OCI-LY7 (cell line): ENCODE results near the gene DCAF11. TPM values are rescaled to one million over a fixed set of nuclear protein-coding genes. Genes with fewer than 3 reads are reported as not detected.

Experiments
- BruUV-seq: library from RNA; stranded (reverse); fragments of 400-500 nt; replicated peaks from 2 replicates; lab custom pipeline; 2021; lab: Mats Ljungman, UMichigan
- CTCF ChIA-PET: fragments of 300-600 bp; sonication (Branson Sonifier 250); formaldehyde crosslinking; loops from one replicate; lab custom pipeline; 2022; ENCODE audit warnings: antibody characterized with exemption; ENCODE audit not compliant: unreplicated experiment; lab: Charles Lee
- POLR2A ChIA-PET: fragments of 300-600 bp; sonication (Branson Sonifier 250); formaldehyde crosslinking; loops from one replicate; lab custom pipeline; 2022; ENCODE audit warnings: antibody characterized with exemption; lab: Charles Lee
- DNase-seq: peaks from one replicate; pipeline ENCODE4 v3.0.0-alpha.2; 2015; ENCODE audit warnings: low spot score
- H2AFZ ChIP-seq: fragments of 200-600 bp; sonication (generic), shearing (Covaris generic); 2 replicates; pipeline ENCODE4 v1.6.1; 2014; ENCODE audit warnings: mild to moderate bottlenecking, antibody characterized with exemption, low read length, moderate library complexity
- H3K27ac ChIP-seq: fragments of 200-600 bp; sonication (generic); 2 replicates; pipeline ENCODE4 v1.5.1; 2014; ENCODE audit warnings: mixed run types, low read depth, mild to moderate bottlenecking, moderate library complexity, low read length, inconsistent platforms; ENCODE audit not compliant: poor library complexity, severe bottlenecking
- H3K36me3 ChIP-seq: fragments of 200-600 bp; sonication (generic); 2 replicates; pipeline ENCODE4 v1.6.1; 2014; ENCODE audit warnings: mild to moderate bottlenecking, antibody characterized with exemption, low read length, moderate library complexity, mixed read lengths; ENCODE audit not compliant: insufficient read depth
- H3K4me1 ChIP-seq: fragments of 200-600 bp; sonication (generic); 2 replicates; pipeline ENCODE4 v1.5.1; 2014; ENCODE audit warnings: mild to moderate bottlenecking, low read length; ENCODE audit not compliant: insufficient read depth, poor library complexity, severe bottlenecking
- H3K4me2 ChIP-seq: fragments of 200-600 bp; sonication (generic); 2 replicates; pipeline ENCODE4 v1.6.1; 2014; ENCODE audit warnings: mild to moderate bottlenecking, low read length
- H3K4me3 ChIP-seq: fragments of 200-600 bp; sonication (generic); 2 replicates; pipeline ENCODE4 v1.5.1; 2014; ENCODE audit warnings: mild to moderate bottlenecking, low read depth, low read length; ENCODE audit not compliant: poor library complexity, severe bottlenecking
- H3K79me2 ChIP-seq: fragments of 200-600 bp; sonication (generic); 2 replicates; pipeline ENCODE4 v1.6.1; 2016; ENCODE audit warnings: low read depth, mild to moderate bottlenecking, low read length, moderate library complexity, mixed read lengths; ENCODE audit not compliant: insufficient read depth
- H3K9me2 ChIP-seq: fragments of 200-600 bp; sonication (generic); 2 replicates; pipeline ENCODE4 v1.6.1; 2016; ENCODE audit warnings: mild to moderate bottlenecking, low read length, mixed read lengths; ENCODE audit not compliant: insufficient read depth
- H3K9me3 ChIP-seq: fragments of 200-600 bp; sonication (generic); 2 replicates; pipeline ENCODE4 v1.6.1; 2014; ENCODE audit warnings: mild to moderate bottlenecking, mixed run types, low read length, mixed read lengths
- H4K20me1 ChIP-seq: fragments of 200-600 bp; sonication (generic); 2 replicates; pipeline ENCODE4 v1.6.1; 2014; ENCODE audit warnings: mild to moderate bottlenecking, antibody characterized with exemption, low read length, moderate library complexity, mixed read lengths; ENCODE audit not compliant: insufficient read depth
- CTCF ChIP-seq: fragments of 200-600 bp; sonication (generic); conservative IDR thresholded peaks from 2 replicates; pipeline ENCODE4 v1.5.1; 2014; ENCODE audit warnings: mild to moderate bottlenecking, antibody characterized with exemption, low read length, moderate library complexity, mixed read lengths
- EZH2phosphoT487 ChIP-seq: fragments of 200-600 bp; sonication (generic); IDR thresholded peaks from 2 replicates; pipeline ENCODE4 v1.6.1; 2018; ENCODE audit warnings: low read depth, borderline replicate concordance, mild to moderate bottlenecking, mixed run types, antibody characterized with exemption, low read length, moderate library complexity, mixed read lengths
- intact Hi-C: fragments of 100-400 bp; cut with micrococcal nuclease; formaldehyde crosslinking; loops from one replicate; pipeline ENCODE4 v1.10.0; 2022; ENCODE audit not compliant: unreplicated experiment
- total RNA-seq, 2 experiments: library from RNA; depleted of rRNA in 1 of 2; stranded (reverse); fragments of >200 nt in 1 of 2; shearing (Covaris generic) in 1 of 2; gene quantifications; 2 replicates each; pipeline ENCODE4 v1.2.3, GENCODE V29; 2014 to 2022

Gene DCAF11
- total RNA-seq, 2 experiments from 2014 or later, result 63.6 to 75.5 TPM

- Histone ChIP-seq H3K36me3 (no peaks in the 10 kb centered on the region), H2AFZ (peak overlapping the region; percentile 7; the same call in 1 of the 2 replicates), H3K79me2 (no peaks in the 10 kb centered on the region), H3K4me1 (peaks cover 24% of the 10 kb centered on the region), H3K4me3 (no peak overlapping the region), H3K9me2 (no peaks in the 10 kb centered on the region), H4K20me1 (no peaks in the 10 kb centered on the region), H3K4me2 (peak overlapping the region; percentile 33; the same call in 1 of the 2 replicates), H3K9me3 (no peaks in the 10 kb centered on the region), H3K27ac (no peak overlapping the region)
- POLR2A ChIA-PET, result interaction anchor here (0.7 kb wide), 1 partner anchor 224 kb away, joined by 3 read pairs; the partner anchor contains the start of genes DHRS1 and NOP9
- no peak for TF ChIP-seq CTCF
- no peak for TF ChIP-seq EZH2phosphoT487
- BruUV-seq, result no TSS peak
- intact Hi-C loops, result no loop called here
- CTCF ChIA-PET, result interaction anchor here (0.5 to 0.6 kb wide), 2 partner anchors 8 to 145 kb away, joined by 3 read pairs; no protein-coding TSS in a partner anchor
- peak; percentile 26 for DNase-seq
Measured at GRCh38 chr14:24075485-24076301, 38.9 kb upstream of the DCAF11 start.

- no peaks in the 10 kb centered on the region for H4K20me1 ChIP-seq
- no peaks in the 10 kb centered on the region for H3K9me3 ChIP-seq
- H3K36me3 ChIP-seq, result no peaks in the 10 kb centered on the region
- TF ChIP-seq CTCF, result no peak
- no peak for TF ChIP-seq EZH2phosphoT487
- no peak overlapping the region for H3K27ac ChIP-seq
- no peak overlapping the region for H2AFZ ChIP-seq
- no TSS peak for BruUV-seq
- ChIA-PET POLR2A (no interaction called here), CTCF (no interaction called here)
- no peaks in the 10 kb centered on the region for H3K79me2 ChIP-seq
- no peak overlapping the region for H3K4me3 ChIP-seq
- intact Hi-C loops, result no loop called here
- H3K4me1 ChIP-seq, result peaks cover 26% of the 10 kb centered on the region
- no peak for DNase-seq
- no peaks in the 10 kb centered on the region for H3K9me2 ChIP-seq
- no peak overlapping the region for H3K4me2 ChIP-seq
Measured at GRCh38 chr14:24076302-24076601, 38.3 kb upstream of the DCAF11 start.

GRCh38 chr14:24077086-24077485 is 37.5 kb upstream of the DCAF11 start:
- Histone ChIP-seq H3K79me2 (no peaks in the 10 kb centered on the region), H3K9me3 (no peaks in the 10 kb centered on the region), H3K27ac (no peak overlapping the region), H3K4me2 (no peak overlapping the region), H3K4me3 (no peak overlapping the region), H3K4me1 (peaks cover 32% of the 10 kb centered on the region), H3K9me2 (no peaks in the 10 kb centered on the region), H4K20me1 (no peaks in the 10 kb centered on the region), H3K36me3 (no peaks in the 10 kb centered on the region), H2AFZ (no peak overlapping the region)
- CTCF ChIA-PET, result no interaction called here
- TF ChIP-seq EZH2phosphoT487 (no peak), CTCF (no peak)
- no peak for DNase-seq
- intact Hi-C loops, result no loop called here
- no TSS peak for BruUV-seq
- POLR2A ChIA-PET, result no interaction called here
